OCI-LY1 (cell line): ENCODE measurements around the gene RRAGD.

Source experiments
- EZH2 ChIP-seq: fragments of 200-600 bp; sonication (generic), shearing (Covaris generic); IDR thresholded peaks from 2 replicates; pipeline ENCODE4 v1.8.0; 2017; ENCODE audit warnings: borderline replicate concordance, mixed run types, mild to moderate bottlenecking, antibody characterized with exemption, low read length, moderate library complexity, mixed read lengths
- TF ChIP-seq, protein P1 (sequence below): fragments of 200-600 bp; sonication (generic), shearing (Covaris generic); IDR thresholded peaks from 2 replicates; pipeline ENCODE4 v1.5.1; 2017; ENCODE audit warnings: mild to moderate bottlenecking, antibody characterized with exemption, low read length, moderate library complexity, mixed read lengths

DNA sequence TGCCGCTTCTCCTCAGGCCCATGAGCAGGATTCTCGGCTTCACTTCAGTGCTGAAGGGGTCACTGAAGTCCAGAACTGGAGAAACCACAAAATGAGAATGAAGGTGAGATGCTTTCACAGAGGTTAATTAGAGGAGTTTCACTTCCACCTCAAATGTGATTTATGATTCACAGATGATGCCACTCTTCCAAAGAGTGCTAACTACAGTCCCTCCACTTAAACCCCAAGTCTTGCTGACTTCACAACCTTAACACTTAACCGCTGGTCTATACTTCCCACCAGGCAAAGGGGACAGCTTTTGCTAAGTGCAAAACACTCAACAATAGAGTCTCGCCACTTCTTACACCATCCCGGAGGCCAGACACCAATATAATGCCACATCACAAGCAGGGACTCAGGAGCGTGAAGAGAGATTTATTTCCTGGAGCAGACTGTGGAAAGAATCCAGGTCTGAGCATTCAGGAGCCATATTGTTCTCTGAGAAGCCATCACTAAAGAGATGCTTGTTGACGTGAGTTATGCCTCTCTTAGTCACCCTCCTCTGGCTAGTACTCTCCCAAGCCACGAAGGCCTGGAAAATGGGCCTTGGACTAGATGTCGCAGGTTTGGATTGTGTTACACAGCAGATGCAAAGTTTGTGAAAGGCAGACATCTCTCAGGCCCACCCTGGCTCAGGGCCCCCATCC, 24.4 kb downstream of the RRAGD start:
- TF ChIP-seq, protein P1, sequence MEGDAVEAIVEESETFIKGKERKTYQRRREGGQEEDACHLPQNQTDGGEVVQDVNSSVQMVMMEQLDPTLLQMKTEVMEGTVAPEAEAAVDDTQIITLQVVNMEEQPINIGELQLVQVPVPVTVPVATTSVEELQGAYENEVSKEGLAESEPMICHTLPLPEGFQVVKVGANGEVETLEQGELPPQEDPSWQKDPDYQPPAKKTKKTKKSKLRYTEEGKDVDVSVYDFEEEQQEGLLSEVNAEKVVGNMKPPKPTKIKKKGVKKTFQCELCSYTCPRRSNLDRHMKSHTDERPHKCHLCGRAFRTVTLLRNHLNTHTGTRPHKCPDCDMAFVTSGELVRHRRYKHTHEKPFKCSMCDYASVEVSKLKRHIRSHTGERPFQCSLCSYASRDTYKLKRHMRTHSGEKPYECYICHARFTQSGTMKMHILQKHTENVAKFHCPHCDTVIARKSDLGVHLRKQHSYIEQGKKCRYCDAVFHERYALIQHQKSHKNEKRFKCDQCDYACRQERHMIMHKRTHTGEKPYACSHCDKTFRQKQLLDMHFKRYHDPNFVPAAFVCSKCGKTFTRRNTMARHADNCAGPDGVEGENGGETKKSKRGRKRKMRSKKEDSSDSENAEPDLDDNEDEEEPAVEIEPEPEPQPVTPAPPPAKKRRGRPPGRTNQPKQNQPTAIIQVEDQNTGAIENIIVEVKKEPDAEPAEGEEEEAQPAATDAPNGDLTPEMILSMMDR = no peak
- TF ChIP-seq EZH2 = no peak
